Colonic mucosa (tissue), 4 donors: Measurements from ENCODE around the gene TCL1A. TPM values are rescaled to one million over a fixed set of nuclear protein-coding genes. Genes with fewer than 3 reads are reported as not detected.
"Not testable (repeated sequence)": the region's sequence is repeated elsewhere in the genome, so short reads cannot be mapped to it uniquely, and the experiment has no call there.

Experiments
- DNase-seq: peaks from one replicate; pipeline ENCODE4 v3.0.0-alpha.2; 2020
- H3K27ac ChIP-seq: fragments of 200-600 bp; one replicate; pipeline ENCODE4 v1.8.0; 2021
- H3K27me3 ChIP-seq: fragments of 200-600 bp; one replicate; pipeline ENCODE4 v1.8.0; 2021
- H3K36me3 ChIP-seq: fragments of 200-600 bp; one replicate; pipeline ENCODE4 v1.8.0; 2021
- H3K4me1 ChIP-seq: fragments of 200-600 bp; one replicate; pipeline ENCODE4 v1.8.0; 2021; ENCODE audit warnings: mild to moderate bottlenecking
- H3K4me3 ChIP-seq: fragments of 200-600 bp; one replicate; pipeline ENCODE4 v1.8.0; 2021
- H3K9ac ChIP-seq, 2 donors: one replicate each; pipeline ENCODE4 v1.7.0; 2013; ENCODE audit warnings: control low read depth in 2 of 2, low read depth in 2 of 2, low read length in 2 of 2
- H3K9me3 ChIP-seq: fragments of 200-600 bp; one replicate; pipeline ENCODE4 v1.8.0; 2021
- intact Hi-C: fragments of 100-400 bp; cut with DNase I; formaldehyde crosslinking; loops from one replicate; pipeline ENCODE4 v1.14.1; 2022
- total RNA-seq, 2 donors: library from RNA; stranded (reverse); fragmentation: NEBNext Ultra II Directional in 1 of 2; extraction: Animal tissue kit (Norgen Biotek cat#: 25700) in 1 of 2; gene quantifications; one replicate each; pipeline ENCODE4 v1.2.1, GENCODE V29; 2021
- TF ChIP-seq, protein P1 (sequence below): fragments of 200-600 bp; IDR thresholded peaks from one replicate; pipeline ENCODE4 v1.8.0; 2022; ENCODE audit warnings: antibody characterized with exemption, mild to moderate bottlenecking
- donor health status: healthy.
- donor health status: DM: no; HTN: no; CAD: no.
- donor health status: DM: no; HTN: no; CAD: no.

Gene TCL1A, protein sequence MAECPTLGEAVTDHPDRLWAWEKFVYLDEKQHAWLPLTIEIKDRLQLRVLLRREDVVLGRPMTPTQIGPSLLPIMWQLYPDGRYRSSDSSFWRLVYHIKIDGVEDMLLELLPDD
- total RNA-seq: under 1 TPM in 1 of 2 donors, not detected in 1; 0.57 TPM

DNA sequence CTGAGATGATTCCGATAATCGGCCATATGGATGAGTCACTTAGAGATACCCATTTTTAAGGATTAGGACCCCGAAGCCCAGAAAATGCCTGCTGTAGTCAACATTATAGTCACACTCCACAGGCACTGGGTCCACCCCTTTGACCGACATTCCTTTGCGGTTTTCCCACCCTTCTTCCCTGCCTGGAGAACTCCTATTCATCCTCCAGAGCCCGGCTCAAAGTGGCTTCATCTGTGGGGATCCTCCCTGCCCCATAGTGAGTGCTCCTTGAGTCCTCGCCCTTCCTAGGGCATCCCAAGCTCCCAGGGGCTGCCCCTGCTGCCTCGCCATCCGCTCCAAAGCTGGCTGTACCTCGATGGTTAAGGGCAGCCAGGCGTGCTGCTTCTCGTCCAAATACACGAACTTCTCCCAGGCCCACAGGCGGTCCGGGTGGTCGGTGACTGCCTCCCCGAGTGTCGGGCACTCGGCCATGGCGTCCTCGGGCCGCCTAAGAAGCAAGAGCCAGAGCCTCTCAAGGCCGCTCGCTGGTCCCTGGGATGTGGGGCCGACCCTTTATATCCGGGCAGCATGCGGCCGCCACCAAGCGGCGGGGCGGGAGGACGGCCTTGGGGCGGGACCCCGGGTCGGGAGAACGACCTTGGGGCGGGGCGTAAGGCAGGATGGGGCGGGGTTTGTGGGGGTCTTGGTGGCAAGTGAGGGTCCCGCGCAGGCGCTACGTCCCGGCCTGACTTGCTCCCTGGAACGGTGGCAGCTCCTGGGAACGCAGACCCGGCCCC, at the start of gene TCL1A:
Gene TCL1A, minus strand, starts transcription at position 530 of the 776 bp plus-strand sequence. Its CDS starts 59 bp downstream, at position 471.
- Histone ChIP-seq H3K4me1 (no peaks in the 10 kb centered on the region), H3K27me3 (no peaks in the 10 kb centered on the region), H3K4me3 (no peak within 1 kb of the TSS), H3K9ac (no peak within 1 kb of the TSS), H3K27ac (no peak within 1 kb of the TSS), H3K9me3 (no peaks in the 10 kb centered on the region), H3K36me3 (no peaks in the 10 kb centered on the region)
- intact Hi-C loops: no loop called here
- DNase-seq: no peak
- TF ChIP-seq, protein P1, sequence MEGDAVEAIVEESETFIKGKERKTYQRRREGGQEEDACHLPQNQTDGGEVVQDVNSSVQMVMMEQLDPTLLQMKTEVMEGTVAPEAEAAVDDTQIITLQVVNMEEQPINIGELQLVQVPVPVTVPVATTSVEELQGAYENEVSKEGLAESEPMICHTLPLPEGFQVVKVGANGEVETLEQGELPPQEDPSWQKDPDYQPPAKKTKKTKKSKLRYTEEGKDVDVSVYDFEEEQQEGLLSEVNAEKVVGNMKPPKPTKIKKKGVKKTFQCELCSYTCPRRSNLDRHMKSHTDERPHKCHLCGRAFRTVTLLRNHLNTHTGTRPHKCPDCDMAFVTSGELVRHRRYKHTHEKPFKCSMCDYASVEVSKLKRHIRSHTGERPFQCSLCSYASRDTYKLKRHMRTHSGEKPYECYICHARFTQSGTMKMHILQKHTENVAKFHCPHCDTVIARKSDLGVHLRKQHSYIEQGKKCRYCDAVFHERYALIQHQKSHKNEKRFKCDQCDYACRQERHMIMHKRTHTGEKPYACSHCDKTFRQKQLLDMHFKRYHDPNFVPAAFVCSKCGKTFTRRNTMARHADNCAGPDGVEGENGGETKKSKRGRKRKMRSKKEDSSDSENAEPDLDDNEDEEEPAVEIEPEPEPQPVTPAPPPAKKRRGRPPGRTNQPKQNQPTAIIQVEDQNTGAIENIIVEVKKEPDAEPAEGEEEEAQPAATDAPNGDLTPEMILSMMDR: no peak

DNA sequence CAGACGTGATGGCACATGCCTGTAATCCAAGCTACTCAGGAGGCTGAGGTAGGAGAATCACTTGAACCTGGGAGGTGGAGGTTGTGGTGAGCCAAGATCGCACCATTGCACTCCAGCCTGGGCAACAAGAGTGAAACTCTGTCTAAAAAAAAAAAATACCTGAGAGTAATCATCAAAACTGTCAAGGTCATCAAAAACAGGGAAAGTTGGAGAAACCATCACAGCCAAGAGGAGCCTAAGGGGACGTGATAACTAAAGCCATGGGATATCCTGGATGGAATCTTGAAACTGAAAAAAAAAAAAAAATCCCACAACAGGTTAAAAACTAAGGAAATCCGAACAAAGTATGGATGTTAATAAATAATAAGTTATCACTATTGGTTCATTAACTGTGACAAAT, 49.1 kb upstream of the TCL1A start:
- H3K27me3 ChIP-seq, H3K36me3 ChIP-seq, DNase-seq, intact Hi-C loops, H3K9me3 ChIP-seq, H3K9ac ChIP-seq, H3K4me1 ChIP-seq, H3K4me3 ChIP-seq, H3K27ac ChIP-seq: not testable (repeated sequence)

DNA sequence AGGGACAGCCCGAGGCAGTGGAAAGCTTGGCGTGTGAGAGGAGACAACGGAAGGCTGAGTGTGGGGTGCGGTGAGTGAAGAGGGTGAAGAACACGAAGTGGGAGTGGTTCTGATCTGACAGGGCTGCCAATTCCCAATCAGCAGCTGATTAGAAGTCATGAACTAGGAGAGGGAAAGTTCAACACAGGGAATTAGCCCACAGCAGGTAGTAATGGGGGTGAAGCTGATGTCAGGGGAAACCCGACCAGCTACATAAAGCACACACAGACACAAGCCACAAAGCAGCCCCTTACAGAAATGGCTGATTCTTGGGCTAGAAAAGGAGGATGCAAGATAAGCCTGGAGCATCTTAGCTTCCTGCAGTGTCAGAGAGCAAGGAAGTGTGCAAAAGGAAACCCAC, 47.5 kb upstream of the TCL1A start:
- no peak overlapping the region for H3K27ac ChIP-seq
- no peaks in the 10 kb centered on the region for H3K9me3 ChIP-seq
- intact Hi-C loops: no loop called here
- no peaks in the 10 kb centered on the region for H3K36me3 ChIP-seq
- no peak for DNase-seq
- TF ChIP-seq, protein P1: no peak
- H3K9ac ChIP-seq: no peak overlapping the region
- no peak overlapping the region for H3K4me3 ChIP-seq
- H3K4me1 ChIP-seq: no peaks in the 10 kb centered on the region
- H3K27me3 ChIP-seq: no peaks in the 10 kb centered on the region

DNA sequence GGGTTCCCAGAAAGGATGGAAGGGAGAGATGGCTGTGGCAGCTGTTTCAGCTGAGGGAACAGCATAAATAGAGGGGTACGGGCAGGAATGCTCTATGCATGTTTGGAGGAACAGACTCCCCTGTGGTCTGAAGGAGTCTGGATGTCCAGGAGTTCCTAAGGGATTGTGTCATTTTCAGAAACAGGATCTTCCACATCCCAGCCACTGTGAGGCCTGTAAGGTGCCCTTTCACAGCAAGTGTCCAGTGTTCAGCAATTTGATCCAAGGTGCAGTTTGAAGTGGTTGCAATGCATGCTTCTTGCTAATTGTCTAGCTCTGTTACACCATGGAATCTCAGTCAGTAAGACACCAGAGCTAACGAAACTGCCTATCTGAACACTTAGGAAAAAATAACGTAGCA, 46.7 kb upstream of the TCL1A start:
- Histone ChIP-seq H3K9ac (no peak overlapping the region), H3K36me3 (no peaks in the 10 kb centered on the region), H3K4me1 (no peaks in the 10 kb centered on the region), H3K27ac (no peak overlapping the region), H3K4me3 (no peak overlapping the region), H3K27me3 (no peaks in the 10 kb centered on the region), H3K9me3 (no peaks in the 10 kb centered on the region)
- TF ChIP-seq, protein P1: no peak
- DNase-seq: no peak
- intact Hi-C loops: no loop called here

DNA sequence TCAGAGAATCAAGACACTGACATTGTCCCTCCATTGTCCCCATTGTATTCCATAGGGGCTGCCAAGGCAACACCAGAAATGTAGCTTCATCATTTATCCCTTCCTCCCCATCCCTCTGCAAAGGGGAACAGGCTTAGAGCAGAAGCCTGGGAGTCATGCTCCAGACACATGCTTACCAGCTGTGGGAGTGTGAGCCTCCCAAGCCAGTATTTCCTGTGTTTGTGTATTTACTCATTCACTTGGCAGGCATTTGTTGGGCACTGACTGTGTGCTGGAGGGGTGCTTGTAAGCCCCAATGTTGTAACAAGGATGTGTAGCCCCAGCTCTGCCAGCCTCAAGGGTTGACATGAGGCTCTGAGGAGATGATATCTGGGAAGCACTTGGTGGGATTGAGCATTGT, 46.0 kb upstream of the TCL1A start:
- Histone ChIP-seq H3K36me3 (no peaks in the 10 kb centered on the region), H3K4me3 (no peak overlapping the region), H3K4me1 (no peaks in the 10 kb centered on the region), H3K27ac (no peak overlapping the region), H3K27me3 (no peaks in the 10 kb centered on the region), H3K9me3 (no peaks in the 10 kb centered on the region), H3K9ac (no peak overlapping the region)
- intact Hi-C loops: no loop called here
- TF ChIP-seq, protein P1: no peak
- no peak for DNase-seq

DNA sequence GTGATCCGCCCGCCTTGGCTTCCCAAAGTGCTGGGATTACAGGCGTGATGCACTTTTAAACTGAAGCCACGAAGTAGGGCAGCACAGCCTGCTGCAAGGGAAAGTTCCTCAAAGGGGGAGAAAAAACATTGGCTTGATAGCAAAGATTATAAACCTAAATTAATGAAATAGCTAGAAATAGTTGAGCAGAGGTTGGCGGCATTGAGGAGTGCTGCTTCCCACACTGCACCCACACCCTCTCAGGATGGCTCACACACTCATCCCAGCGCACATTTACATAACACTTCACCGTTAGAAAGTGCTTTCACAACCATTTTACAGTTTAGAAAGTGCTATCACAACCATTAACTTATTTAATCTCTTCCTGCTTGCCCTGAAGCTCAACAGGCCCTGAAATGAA, 44.4 kb upstream of the TCL1A start:
- no peak for DNase-seq
- Histone ChIP-seq H3K36me3 (no peaks in the 10 kb centered on the region), H3K27ac (no peak overlapping the region), H3K4me3 (no peak overlapping the region), H3K9me3 (no peaks in the 10 kb centered on the region), H3K27me3 (no peaks in the 10 kb centered on the region), H3K4me1 (no peaks in the 10 kb centered on the region), H3K9ac (no peak overlapping the region)
- TF ChIP-seq, protein P1: no peak
- intact Hi-C loops: no loop called here
